Medulla oblongata (tissue), 1 donor: ENCODE measurements around the gene BCL2.
"Not testable (repeated sequence)": the region's sequence is repeated elsewhere in the genome, so short reads cannot be mapped to it uniquely, and the experiment has no call there.

Source experiments
- DNase-seq: peaks from one replicate; pipeline ENCODE4 v3.0.0-alpha.2; 2015; ENCODE audit errors: extremely low spot score

BCL2 gene

DNA sequence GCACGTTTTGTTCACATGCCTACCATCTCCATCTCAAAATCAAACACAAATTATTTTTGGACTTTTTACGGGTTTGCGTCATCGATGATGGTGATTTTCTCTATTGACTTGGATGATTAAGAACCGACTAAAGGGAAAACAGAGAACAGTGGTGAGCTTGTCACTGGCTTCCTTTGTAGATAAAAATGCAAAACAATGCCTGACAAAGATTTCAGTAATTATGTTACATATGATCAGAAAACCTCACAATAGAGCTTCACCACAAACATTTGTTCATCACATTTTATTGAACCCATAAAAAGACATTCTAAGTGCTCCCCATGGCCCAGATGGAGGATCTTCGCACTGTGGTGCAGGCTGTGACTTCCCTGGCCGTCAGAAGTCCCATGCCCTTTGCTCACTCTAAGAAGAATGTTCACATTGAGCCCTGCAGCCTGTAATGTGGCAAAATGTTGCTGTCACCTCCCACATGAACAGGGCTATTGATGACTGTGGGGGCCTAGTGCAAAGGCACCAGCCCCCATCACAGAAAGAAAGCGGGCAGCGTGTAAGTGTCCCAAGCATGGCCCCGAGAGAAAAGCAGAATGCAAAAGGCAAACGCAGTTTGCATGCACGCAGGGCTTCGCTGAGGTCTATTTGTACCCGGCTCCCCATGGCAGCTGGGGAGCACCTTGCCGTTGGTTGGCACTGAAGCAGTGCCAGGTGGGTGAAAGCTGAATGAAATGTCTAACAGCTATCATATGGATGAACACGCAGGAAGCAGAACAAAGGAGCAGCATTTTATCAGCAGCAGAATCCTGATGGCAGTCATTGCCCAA, 60.6 kb downstream of the BCL2 start:
- DNase-seq, result peak; percentile 54

DNA sequence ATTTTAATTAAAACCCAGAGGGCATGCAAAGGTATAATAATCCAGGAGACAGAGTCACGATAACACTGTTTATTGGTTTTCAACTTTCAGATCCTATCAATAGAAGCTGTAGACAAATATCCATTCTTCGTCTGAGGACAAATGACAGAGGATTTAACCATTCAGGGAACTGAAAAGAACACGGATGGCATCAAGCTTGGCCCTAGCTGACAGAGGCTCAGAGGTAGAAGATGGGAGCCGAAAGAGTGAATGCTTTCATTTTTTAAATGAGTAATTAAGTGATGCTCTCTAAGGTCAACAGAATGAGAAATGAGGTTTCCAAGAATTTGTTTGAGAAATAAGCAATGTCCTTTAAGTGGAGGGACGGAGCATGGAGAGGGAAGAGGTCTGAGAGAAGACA, 62.1 kb downstream of the BCL2 start:
- DNase-seq, result no peak

DNA sequence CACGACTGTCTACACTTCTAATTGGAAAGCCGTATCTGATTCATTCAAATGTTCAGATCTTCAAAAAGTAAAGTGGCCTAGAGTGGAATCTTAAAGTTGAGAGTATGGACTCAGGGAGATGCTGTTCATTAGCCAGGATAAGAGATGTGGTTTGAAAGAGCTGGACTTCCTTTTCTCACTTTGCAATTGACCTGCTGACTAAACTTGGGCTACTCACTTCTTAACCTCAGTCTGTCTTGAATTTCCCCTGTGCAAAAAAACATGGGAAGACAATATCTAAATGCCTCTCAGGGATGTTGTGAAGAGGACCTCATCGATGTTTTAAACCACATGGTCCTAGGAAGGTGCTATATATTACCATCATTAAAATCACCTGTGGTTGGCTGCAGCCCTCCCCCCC, 64.1 kb downstream of the BCL2 start:
- DNase-seq, result peak; percentile 49

- no peak for DNase-seq
Observed at GRCh38 chr18:63254716-63255399, 64.7 kb downstream of the BCL2 start.

DNA sequence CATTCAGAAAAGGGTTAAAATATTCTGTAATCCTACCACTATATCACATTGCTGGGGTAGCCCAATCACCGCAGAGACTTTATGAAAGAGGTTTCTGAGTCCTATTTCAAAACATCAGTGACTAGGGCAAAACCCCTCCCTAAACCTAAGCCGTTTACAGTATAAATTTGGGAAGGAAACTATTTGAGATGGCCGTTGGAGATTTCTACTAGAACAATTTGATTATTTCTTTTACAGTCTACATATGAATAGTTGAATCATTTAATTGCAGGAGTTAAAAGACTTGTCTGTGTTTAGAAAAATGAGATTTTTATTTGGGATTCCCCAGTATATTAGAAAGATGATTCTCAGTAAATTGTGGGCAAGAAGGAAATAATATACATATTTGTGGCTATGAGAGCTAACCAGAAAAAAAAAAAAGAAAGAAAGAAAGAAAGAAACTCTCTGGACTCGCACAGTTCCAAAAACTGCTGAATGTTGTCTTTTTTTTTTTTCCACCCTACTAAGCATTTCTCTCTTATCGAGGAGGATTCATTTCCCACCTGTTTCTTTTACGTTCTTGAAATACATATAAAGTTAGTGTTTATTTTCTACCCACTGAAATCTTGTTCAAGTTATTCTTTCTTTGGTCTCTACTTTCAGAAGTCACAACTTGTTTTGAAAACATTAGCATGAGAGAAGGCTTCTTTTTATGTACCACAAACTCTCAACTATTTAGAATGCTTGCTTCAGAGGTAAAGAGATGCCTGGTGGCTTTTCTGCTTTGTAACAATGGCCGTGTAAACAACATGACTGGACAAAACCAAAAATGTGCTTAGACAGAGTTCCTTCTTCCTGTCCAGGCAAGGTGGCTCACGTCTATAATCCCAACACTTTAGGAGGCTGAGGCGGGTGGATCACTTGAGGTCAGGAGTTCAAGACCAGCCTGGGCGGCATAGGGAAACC, 65.9 kb downstream of the BCL2 start:
- no peak for DNase-seq

DNA sequence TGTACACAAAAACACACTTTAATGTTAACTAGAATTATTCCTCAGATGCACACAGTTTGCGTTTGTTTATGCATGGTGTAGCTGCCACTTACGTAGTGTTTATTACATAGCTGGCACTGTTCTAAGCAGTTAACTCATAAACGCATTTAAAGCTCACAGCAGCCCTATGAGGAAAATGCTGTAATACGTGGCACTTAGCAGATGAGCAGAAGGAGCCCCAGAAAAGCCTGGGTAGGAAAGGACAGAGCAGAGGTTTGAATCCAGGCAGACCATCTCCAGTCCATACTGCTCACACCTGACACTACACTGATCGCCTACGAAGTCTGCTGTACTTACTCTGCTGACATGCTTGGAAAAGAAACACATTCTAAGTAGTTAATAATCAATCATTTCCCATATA, 66.6 kb downstream of the BCL2 start:
- DNase-seq, result no peak

GRCh38 chr18:63249771-63250170, 69.8 kb downstream of the BCL2 start:
- DNase-seq, result peak; percentile 47

GRCh38 chr18:63247926-63248325, 71.6 kb downstream of the BCL2 start:
- DNase-seq, result no peak

GRCh38 chr18:63247506-63247905, 72.1 kb downstream of the BCL2 start:
- DNase-seq, result no peak

- DNase-seq, result no peak
Observed at GRCh38 chr18:63245600-63245999, 74.0 kb downstream of the BCL2 start.

- no peak for DNase-seq
Observed at GRCh38 chr18:63244607-63245006, 75.0 kb downstream of the BCL2 start.

- no peak for DNase-seq
Observed at GRCh38 chr18:63241760-63242159, 77.8 kb downstream of the BCL2 start.

DNA sequence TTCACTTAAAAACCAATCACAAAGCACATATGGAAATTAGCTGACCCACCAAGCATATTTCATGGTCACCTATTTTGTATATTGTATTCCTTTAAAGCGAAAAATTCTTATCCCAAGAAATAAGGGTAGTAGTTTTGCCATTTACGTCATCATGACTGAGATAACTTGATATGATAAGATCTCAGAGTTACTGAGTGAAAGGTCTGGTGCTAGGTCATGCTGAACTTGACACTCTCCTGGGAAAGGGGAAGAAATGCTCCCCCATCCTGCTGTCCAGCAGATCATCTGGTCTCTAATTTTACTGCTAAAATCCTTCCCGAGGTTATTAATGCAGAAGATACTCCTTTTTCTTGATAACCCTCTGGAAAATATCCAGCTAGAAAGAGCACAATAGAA, 78.3 kb downstream of the BCL2 start:
- no peak for DNase-seq

- no peak for DNase-seq
Observed at GRCh38 chr18:63240531-63241316, 78.8 kb downstream of the BCL2 start.

- DNase-seq, result no peak
Observed at GRCh38 chr18:63238693-63239075, 80.9 kb downstream of the BCL2 start.

DNA sequence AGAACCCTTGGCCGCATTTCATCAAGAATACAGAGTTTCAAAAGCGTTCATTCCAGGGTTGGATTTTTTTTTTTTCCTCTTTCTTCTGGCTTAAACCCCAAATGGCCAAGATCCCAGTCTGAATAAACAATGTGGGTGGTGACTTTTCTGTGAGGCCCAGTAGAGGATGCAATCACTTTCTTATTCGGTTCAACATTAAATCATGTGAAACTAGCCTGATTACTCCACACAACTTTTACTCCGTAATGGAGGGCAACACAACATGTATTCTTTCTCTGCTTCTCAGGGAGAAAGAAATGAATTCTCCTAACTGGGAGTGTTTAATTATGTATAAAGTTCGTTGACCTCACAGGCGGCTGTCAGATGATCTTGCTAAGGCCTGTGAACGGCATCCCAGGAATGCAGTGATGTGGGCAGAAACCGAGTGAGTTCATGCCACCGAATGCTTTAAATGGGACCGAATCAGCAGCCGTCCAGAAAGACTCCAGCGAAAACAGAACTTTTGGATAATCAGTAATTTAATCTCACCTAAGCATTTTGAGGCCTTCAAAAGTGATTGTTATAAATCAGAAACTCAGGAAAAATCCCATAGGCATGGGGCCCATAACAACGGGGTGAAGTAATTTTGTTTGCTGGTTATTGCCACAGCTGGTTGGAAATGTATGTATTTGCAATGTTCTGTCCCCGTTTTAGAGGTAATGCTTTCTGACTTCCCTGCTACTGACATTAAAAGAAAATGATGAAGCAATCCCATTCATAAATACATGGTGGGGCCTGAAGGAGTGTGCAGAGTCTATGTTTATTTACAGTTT, 81.5 kb downstream of the BCL2 start:
- peak; percentile 86 for DNase-seq

- DNase-seq, result no peak
Observed at GRCh38 chr18:63236921-63237846, 82.4 kb downstream of the BCL2 start.

- peak; percentile 88 for DNase-seq
Observed at GRCh38 chr18:63236406-63236805, 83.2 kb downstream of the BCL2 start.

DNA sequence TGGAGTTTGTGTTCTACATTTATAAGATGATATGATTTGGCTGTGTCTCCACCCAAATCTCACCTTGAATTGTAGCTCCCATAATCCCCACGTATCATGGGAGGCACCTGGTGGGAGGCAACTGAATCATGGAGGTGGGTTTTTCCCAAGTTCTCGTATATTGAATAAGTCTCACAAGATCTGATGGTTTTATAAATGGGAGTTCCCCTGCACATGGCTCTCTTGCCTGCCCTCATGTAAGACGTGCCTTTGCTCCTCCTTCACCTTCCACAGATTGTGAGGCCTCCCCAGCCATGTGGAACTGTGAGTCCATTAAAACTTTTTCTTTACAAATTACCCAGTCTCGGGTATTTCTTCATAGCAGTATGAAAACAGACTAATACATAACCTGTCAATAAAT, 83.6 kb downstream of the BCL2 start:
- DNase-seq, result not testable (repeated sequence)
